Skeletal muscle cell (primary cell): ENCODE measurements around the gene RNASE13.

Source experiments
- DNase-seq: peaks from one replicate; pipeline ENCODE4 v3.0.0-alpha.2; 2010; ENCODE audit warnings: low read depth
- H3K4me3 ChIP-seq: 2 replicates; pipeline ENCODE4 v1.5.1; 2011; ENCODE audit warnings: low read depth, mild to moderate bottlenecking, control low read depth, low read length, moderate library complexity

Gene RNASE13

GRCh38 chr14:21068521-21069387, 34.1 kb upstream of the RNASE13 start:
- peak overlapping the region; percentile 74 for H3K4me3 ChIP-seq
- no peak for DNase-seq

- no peak overlapping the region for H3K4me3 ChIP-seq
- DNase-seq = no peak
Observed at GRCh38 chr14:21066882-21067502, 32.4 kb upstream of the RNASE13 start.

GRCh38 chr14:21063479-21063878, 28.9 kb upstream of the RNASE13 start:
- no peak overlapping the region for H3K4me3 ChIP-seq
- DNase-seq = peak; percentile 62

- no peak overlapping the region for H3K4me3 ChIP-seq
- no peak for DNase-seq
Observed at GRCh38 chr14:21061347-21061668, 26.7 kb upstream of the RNASE13 start.

- no peak for DNase-seq
- no peak overlapping the region for H3K4me3 ChIP-seq
Observed at GRCh38 chr14:21060614-21061346, 26.2 kb upstream of the RNASE13 start.

GRCh38 chr14:21059842-21060613, 25.4 kb upstream of the RNASE13 start:
- H3K4me3 ChIP-seq = no peak overlapping the region
- DNase-seq = no peak

GRCh38 chr14:21058903-21059302, 24.3 kb upstream of the RNASE13 start:
- no peak for DNase-seq
- no peak overlapping the region for H3K4me3 ChIP-seq

GRCh38 chr14:21057803-21058675, 23.4 kb upstream of the RNASE13 start, which contains the start of gene RNASE8:
TSS of gene RNASE8 (plus strand) at chr14:21057822. CDS start at chr14:21057893, 71 bp downstream.
- DNase-seq = no peak

GRCh38 chr14:21056520-21057163, 22.0 kb upstream of the RNASE13 start:
- H3K4me3 ChIP-seq = no peak overlapping the region
- no peak for DNase-seq

More at GRCh38 chr14:21057803-21058675, 23.4 kb upstream of the RNASE13 start, which contains the start of gene RNASE8:
- H3K4me3 ChIP-seq = no peak within 1 kb of the TSS

GRCh38 chr14:21055432-21056117, 21.0 kb upstream of the RNASE13 start:
- no peak overlapping the region for H3K4me3 ChIP-seq
- no peak for DNase-seq

GRCh38 chr14:21054768-21055145, 20.1 kb upstream of the RNASE13 start:
- H3K4me3 ChIP-seq = no peak overlapping the region
- no peak for DNase-seq

GRCh38 chr14:21054123-21054767, 19.6 kb upstream of the RNASE13 start:
- no peak overlapping the region for H3K4me3 ChIP-seq
- DNase-seq = no peak

- DNase-seq = no peak
- H3K4me3 ChIP-seq = no peak overlapping the region
Observed at GRCh38 chr14:21053184-21054122, 18.8 kb upstream of the RNASE13 start.

GRCh38 chr14:21050597-21050996, 16.0 kb upstream of the RNASE13 start:
- H3K4me3 ChIP-seq = no peak overlapping the region
- no peak for DNase-seq

GRCh38 chr14:21049271-21049673, 14.7 kb upstream of the RNASE13 start:
- DNase-seq = no peak

GRCh38 chr14:21048638-21049037, 14.0 kb upstream of the RNASE13 start:
- no peak overlapping the region for H3K4me3 ChIP-seq
- DNase-seq = no peak

More at GRCh38 chr14:21049271-21049673, 14.7 kb upstream of the RNASE13 start:
- H3K4me3 ChIP-seq = no peak overlapping the region
